Measurements from ENCODE around the gene OR10G4. TPM values are rescaled to one million over a fixed set of nuclear protein-coding genes. Genes with fewer than 3 reads are reported as not detected.

Gene OR10G4, protein sequence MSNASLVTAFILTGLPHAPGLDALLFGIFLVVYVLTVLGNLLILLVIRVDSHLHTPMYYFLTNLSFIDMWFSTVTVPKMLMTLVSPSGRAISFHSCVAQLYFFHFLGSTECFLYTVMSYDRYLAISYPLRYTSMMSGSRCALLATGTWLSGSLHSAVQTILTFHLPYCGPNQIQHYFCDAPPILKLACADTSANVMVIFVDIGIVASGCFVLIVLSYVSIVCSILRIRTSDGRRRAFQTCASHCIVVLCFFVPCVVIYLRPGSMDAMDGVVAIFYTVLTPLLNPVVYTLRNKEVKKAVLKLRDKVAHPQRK
- total RNA-seq (2022) (not detected in 2 replicates), Bru-seq, nascent RNA (percentile 18 among the genes with signal in this experiment), BruChase-seq, experiment 1, labeled RNA remaining after a 6-hour chase (percentile 11 among the genes with signal in this experiment), BruChase-seq, experiment 2, labeled RNA remaining after a 2-hour chase (percentile 15 among the genes with signal in this experiment)
- long read RNA-seq = 0 reads

DNA sequence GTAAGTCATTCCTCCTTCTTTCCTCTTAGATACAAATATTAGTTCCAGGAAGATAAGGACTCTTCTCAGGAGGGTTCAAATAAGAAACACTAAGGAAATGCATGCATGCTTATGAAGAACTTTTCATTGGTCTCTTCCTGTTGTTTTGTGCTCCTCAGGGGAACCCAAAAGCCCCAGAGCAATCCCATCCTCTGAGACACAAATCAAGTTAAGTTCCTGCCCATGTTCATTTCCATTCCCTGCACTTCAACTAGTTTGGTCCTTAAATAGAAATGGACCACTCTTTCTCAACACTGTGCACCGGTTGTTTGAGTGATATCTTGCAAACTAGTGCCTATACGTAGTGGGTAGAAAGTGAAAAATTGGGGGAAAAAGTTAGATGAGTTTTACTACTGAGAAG lies at the start of gene OR10G4:
TSS of gene OR10G4 (plus strand) at position 301 of the 400 bp plus-strand sequence. CDS start 2,578 bp downstream, outside the sequence.
- H3K4me3 Mint-ChIP-seq (ENCODE audit: unreplicated experiment) = no peak within 1 kb of the TSS
- H3K27me3 Mint-ChIP-seq (ENCODE audit: insufficient read depth, unreplicated experiment) = no peaks in the 10 kb centered on the region
- no peaks in the 10 kb centered on the region for H3K36me3 Mint-ChIP-seq (ENCODE audit: insufficient read depth, unreplicated experiment)
- intact Hi-C loops (cut with micrococcal nuclease) = no loop called here
- no TSS peak for BruUV-seq (replicated peaks)
- ChIA-PET POLR2A (no interaction called here), CTCF (no interaction called here)
- no peak within 1 kb of the TSS for H3K27ac Mint-ChIP-seq (ENCODE audit: low read depth, unreplicated experiment)
- no peaks in the 10 kb centered on the region for H3K4me1 Mint-ChIP-seq (ENCODE audit: insufficient read depth, unreplicated experiment)
- DNase-seq (ENCODE audit: unreplicated experiment) = no peak
- H3K9me3 Mint-ChIP-seq (ENCODE audit: unreplicated experiment) = no peaks in the 10 kb centered on the region
- TF ChIP-seq, protein P1, sequence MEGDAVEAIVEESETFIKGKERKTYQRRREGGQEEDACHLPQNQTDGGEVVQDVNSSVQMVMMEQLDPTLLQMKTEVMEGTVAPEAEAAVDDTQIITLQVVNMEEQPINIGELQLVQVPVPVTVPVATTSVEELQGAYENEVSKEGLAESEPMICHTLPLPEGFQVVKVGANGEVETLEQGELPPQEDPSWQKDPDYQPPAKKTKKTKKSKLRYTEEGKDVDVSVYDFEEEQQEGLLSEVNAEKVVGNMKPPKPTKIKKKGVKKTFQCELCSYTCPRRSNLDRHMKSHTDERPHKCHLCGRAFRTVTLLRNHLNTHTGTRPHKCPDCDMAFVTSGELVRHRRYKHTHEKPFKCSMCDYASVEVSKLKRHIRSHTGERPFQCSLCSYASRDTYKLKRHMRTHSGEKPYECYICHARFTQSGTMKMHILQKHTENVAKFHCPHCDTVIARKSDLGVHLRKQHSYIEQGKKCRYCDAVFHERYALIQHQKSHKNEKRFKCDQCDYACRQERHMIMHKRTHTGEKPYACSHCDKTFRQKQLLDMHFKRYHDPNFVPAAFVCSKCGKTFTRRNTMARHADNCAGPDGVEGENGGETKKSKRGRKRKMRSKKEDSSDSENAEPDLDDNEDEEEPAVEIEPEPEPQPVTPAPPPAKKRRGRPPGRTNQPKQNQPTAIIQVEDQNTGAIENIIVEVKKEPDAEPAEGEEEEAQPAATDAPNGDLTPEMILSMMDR (IDR thresholded peaks at IDR 0.05; ENCODE audit: unreplicated experiment) = no peak

DNA sequence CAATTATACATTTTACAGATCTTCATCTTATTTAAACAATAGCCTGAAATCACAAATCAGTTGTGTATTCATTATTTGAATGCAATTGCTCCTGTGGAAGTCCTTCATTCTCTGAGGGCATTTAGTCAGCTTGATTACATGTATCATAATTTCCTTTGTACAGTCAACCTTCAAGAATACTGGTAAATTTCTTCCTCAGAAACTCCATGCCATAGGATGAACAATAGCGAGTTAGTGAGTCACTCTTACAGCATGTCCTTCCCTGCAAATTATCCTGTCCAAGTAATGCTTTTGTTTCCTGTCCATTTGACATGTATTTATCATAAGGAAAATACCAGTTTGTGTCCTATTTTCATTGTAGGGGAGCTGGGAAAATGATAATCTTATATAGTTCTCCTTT lies 39.0 kb upstream of the OR10G4 start:
- intact Hi-C loops (cut with micrococcal nuclease) = loop anchor here (5.0 kb wide), 1 partner anchor 232 kb away; the partner anchor contains the start of gene ZNF202
- Mint-ChIP-seq H3K4me1 (ENCODE audit: insufficient read depth, unreplicated experiment) (peaks cover 45% of the 10 kb centered on the region), H3K9me3 (ENCODE audit: unreplicated experiment) (no peaks in the 10 kb centered on the region), H3K4me3 (ENCODE audit: unreplicated experiment) (no peak overlapping the region), H3K27ac (ENCODE audit: low read depth, unreplicated experiment) (peak overlapping the region; percentile 77), H3K36me3 (ENCODE audit: insufficient read depth, unreplicated experiment) (peaks cover 6% of the 10 kb centered on the region), H3K27me3 (ENCODE audit: insufficient read depth, unreplicated experiment) (no peaks in the 10 kb centered on the region)
- TF ChIP-seq, protein P1 (IDR thresholded peaks at IDR 0.05; ENCODE audit: unreplicated experiment) = no peak
- BruUV-seq (replicated peaks) = no TSS peak
- ChIA-PET POLR2A (interaction anchor here (0.6 to 1.6 kb wide), 3 partner anchors 10 to 734 kb away, joined by 3 to 5 read pairs (median 3); no protein-coding TSS in a partner anchor), CTCF (interaction anchor here (0.5 kb wide), 1 partner anchor 264 kb away, joined by 4 read pairs; no protein-coding TSS in a partner anchor)
- peak; percentile 89 for DNase-seq (ENCODE audit: unreplicated experiment)

DNA sequence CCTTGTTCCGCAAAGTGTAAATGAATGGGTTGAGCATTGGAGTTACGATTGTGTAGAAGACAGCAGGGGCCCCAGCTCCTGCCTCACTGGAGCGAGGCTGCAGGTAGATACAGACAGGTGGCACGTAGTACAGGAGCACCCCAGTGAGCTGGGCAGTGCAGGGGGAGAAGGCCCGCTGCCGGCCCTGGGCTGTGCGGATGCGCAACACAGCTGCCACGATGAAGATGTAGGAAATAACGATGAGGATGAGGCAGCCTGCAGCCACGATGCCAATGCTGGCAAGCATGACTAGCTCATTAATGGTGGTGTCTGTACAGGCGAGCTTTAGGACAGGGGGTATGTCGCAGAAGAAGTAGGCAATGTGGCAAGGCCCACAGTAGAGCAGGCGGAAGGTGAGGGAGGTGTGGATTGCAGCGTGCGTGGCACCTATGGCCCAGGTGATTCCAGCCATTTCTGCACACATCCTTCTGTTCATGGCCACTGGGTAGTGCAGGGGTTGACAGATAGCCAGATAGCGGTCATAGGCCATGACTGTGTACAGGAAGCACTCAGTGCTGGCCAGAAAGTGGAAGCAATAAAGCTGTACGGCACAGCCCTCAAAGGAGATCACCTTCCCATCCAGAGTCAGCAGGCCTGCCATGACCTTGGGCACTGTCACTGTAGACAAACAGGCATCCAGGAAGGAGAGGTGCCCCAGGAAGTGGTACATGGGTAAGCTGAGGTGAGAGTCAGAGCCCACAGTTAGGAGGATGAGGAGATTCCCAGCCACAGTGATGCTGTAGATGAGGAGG lies 35.8 kb upstream of the OR10G4 start:
- ChIA-PET POLR2A (no interaction called here), CTCF (interaction anchor here (0.6 kb wide), 1 partner anchor 216 kb away, joined by 3 read pairs; no protein-coding TSS in a partner anchor)
- Mint-ChIP-seq H3K4me1 (ENCODE audit: insufficient read depth, unreplicated experiment) (peaks cover 45% of the 10 kb centered on the region), H3K27ac (ENCODE audit: low read depth, unreplicated experiment) (peak overlapping the region; percentile 89), H3K9me3 (ENCODE audit: unreplicated experiment) (peaks cover 3% of the 10 kb centered on the region), H3K4me3 (ENCODE audit: unreplicated experiment) (no peak overlapping the region), H3K36me3 (ENCODE audit: insufficient read depth, unreplicated experiment) (peaks cover 6% of the 10 kb centered on the region), H3K27me3 (ENCODE audit: insufficient read depth, unreplicated experiment) (no peaks in the 10 kb centered on the region)
- intact Hi-C loops (cut with micrococcal nuclease) = no loop called here
- no TSS peak for BruUV-seq (replicated peaks)
- TF ChIP-seq, protein P1 (IDR thresholded peaks at IDR 0.05; ENCODE audit: unreplicated experiment) = no peak
- DNase-seq (ENCODE audit: unreplicated experiment) = no peak
